GM18867 (cell line): Measurements from ENCODE around the gene ARHGEF10L.

Experiments used
- ATAC-seq: cut with Tn5 transposase; IDR thresholded peaks from one replicate; pipeline ENCODE4 v1.9.1; 2021; ENCODE audit warnings: mild to moderate bottlenecking, moderate library complexity; ENCODE audit not compliant: unreplicated experiment

The ARHGEF10L gene

DNA sequence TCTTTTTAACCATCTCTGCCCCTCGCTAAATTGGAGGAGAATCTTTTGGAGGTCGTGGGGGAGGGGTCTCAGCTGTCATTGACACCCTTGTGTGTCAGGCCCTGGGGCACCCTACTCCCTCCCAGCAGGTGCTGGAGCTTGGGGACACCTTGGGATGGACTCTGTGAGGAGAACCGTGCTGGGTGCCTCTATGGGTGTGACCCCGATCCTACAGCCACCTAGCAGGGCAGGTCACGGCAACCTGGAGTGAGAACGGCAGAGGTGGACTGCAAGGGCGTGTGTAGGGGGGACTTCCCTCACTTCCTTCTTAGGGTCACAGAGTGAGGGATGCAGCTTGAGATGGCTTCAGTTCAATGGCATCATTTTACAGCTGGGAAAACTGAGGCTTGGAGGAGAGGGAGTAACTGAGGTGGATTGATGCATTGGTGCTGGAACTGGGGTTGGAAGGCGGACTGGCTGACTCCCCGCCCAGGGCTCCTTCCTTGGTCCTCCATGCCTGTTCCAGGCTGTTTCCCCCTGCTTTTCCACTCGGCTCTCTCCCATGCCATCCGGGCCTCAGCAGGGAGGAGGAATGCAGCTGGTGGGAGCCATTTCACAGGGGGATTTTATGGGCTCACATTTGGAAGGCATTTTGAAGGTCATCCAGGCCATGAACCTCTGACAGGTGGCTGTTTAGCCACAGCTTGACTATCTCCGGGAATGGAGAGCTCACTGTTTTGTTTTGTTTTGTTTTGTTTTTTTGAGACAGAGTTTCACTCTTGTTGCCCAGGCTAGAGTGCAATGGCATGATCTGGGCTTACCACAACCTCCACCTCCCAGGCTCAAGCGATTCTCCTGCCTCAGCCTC lies 18.8 kb upstream of the ARHGEF10L start:
- no peak for ATAC-seq

DNA sequence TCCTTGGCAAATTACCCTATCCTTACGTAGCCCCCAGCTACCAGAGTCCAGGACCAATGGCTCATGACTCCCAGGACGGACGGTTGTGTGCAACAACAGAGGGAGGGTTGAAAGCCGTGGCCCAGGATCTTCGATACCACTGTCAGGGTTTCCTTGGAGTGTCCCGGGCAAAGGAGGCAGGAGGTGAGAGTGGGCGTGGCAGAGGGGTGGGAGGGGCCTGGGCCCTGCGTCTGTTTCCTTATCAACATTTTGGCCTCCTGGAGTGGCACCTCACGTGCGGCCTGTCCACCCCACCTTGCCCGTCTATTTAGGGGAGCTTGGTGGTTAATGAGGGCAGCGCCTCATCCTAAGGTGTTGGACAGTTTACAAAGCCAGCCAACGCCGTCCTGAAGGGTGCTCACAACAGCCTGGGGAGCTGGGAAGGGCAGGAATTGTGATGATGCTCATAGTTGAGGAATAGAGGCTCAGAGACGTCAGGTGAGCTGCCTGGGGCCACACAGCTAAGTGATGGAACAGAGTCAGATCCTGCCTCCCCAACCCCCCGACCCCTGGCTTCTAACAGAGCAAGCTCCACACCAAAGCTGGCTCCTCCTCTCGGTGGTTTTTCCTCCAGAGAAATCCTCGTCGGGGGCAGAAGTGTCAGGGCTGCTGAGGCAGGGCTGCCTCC lies 17.4 kb upstream of the ARHGEF10L start:
- no peak for ATAC-seq

DNA sequence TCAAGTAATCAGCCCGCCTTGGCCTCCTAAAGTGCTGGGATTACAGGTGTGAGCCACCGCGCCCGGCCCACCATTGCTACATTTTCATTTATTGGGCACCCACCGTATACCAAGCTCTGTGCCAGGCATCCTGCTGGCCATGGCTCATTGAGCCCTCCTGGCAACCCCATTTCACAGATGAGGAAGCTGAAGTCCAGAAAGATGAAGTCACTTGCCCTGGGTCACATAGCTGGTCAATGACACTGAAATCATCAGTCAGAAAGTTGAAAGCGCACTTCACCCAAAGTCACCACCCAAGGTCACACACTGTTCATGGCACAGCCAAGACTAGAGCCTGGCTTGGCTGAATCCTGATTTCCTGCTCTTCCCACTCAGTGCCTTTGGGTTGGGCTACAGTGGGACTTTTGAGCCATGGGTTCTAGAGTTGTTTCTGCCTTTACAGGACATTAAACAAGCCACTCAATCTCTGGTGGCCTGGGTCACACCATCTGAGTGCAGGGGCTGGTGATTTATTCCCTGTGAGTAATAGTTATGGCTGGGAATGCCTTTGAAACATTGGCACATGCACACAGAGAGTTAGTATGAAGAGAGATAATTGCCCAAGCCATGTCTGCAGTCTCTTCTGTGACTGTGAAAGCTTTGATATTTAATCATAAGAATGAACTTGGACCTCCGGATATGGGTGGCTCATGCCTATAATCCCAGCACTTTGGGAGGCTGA lies 16.0 kb upstream of the ARHGEF10L start:
- no peak for ATAC-seq

DNA sequence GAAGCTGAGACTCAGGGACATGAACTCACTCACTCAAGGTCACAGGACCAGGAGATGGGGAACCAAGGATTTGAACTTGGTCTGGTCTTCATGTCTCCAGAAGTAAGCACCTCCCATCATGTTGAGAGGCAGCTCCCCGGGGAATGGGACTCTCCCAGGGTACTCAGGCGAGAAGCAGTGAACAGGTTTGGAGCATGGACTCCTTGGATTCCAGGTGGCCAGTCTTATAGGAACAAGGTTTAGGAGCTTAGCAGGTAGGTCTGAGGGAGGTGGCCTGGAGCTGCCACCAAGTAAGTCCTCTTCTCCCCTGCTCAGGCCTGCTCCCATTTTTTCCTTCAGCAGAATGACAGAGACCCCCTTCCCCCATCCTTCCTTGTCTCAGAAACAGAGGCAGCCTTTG lies 14.9 kb upstream of the ARHGEF10L start:
- no peak for ATAC-seq

DNA sequence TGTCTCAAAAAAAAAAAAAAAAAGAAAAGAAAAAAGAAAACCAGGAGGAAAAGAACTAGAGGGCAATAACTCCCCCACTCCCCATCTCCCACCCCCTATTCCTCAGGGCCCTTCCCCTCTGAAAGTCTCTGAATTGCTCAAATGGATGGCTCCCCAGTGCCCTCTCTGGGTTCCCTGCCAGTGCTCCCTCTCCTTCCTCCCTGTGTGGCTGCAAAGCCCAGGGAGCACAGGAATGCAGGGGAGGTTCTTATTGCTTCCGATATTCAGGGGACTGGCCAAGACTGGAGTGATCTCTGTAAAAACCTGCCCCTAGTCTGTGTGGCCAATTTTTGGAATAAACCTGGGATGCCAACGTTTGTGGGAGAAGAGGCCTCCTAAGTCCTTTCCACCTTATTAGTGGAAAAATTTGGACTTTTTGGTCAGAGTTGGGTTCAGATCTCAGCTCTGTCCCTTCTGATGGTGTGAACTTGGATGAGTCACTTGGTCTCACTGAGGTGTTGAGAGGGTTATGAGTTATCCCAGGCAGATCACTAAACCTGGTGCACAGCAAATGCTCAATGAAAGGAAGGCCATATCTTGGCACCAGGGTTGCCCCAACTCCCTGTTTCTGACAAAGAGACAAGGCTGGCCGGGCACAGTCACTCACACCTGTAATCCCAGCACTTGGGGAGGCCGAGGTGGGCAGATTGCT lies 13.4 kb upstream of the ARHGEF10L start:
- ATAC-seq: no peak

DNA sequence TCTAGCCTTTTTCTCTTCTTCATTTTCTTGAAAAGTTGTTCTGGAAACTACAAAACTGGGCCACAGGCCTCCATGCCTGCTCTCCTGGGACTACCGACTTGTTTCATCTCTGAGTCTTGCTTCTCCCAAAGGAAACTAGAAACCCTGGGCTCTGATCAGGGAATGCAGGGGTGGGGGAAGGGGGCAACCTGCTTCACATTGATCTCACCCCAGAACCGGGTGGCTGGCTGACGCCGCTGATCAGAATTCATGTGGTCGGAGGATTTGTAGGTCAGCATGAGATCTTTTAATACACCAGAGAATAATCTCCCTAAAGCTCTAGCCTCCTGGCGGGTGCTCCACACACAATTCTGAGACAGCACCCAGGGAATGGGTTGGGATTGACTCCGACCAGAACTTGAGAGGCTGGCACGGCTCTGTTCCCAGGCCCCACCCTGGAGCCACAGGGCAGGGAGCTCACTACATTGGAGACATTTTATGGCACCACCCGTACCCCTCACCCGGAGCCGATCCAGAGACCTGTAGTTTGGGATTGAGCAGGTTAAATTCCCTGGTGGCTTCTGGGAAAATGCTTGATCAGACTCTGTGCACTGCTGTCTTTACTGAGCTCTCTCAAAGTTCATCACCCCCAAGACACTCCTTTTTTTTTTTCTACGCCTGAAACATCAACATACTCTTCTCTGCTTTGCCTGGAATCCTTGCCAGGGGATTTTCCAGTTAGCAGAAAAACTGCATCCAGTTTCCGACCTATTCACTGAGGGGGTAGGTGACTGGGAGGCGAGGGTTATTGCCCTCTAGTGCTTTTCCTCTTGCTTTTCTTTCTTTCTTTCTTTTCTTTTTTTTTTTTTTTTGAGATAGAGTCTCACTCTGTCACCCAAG lies 12.2 kb upstream of the ARHGEF10L start:
- no peak for ATAC-seq

DNA sequence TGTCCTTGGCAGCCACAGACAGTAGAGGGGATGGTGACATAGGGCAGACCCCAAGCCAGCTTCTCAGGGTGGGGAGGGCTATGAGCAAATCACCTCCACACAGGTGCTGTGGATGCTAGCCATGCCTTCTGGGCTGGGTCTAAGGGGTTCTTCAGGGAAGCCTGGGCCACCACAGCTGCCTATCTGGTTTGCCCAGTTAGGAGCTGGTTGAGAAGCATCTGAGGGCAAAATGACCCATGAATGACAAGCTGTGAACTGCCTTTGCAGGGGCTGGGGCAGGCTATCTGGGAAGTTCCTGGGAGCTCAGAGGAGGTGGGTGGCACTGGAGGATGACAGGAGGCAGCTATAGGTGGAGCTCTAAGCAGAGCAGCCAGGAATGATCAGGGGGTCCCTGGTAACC lies 10.1 kb upstream of the ARHGEF10L start:
- no peak for ATAC-seq

DNA sequence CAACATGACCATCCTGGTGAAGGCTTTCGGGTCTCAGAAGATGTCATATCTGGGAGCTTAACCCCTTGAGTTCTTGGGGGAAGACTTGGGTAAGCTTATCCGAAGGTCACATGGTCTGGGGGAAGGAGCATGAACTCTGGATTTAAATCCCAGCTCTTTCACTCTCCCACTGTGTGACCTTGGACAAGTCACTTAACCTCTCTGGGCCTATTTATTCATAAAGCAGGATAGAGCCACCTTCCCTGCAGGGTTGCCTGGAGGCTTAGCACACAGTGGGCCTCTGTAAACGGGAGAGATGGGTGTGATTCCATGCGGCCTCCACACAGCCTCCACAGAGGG lies 8.2 kb upstream of the ARHGEF10L start:
- ATAC-seq: no peak

DNA sequence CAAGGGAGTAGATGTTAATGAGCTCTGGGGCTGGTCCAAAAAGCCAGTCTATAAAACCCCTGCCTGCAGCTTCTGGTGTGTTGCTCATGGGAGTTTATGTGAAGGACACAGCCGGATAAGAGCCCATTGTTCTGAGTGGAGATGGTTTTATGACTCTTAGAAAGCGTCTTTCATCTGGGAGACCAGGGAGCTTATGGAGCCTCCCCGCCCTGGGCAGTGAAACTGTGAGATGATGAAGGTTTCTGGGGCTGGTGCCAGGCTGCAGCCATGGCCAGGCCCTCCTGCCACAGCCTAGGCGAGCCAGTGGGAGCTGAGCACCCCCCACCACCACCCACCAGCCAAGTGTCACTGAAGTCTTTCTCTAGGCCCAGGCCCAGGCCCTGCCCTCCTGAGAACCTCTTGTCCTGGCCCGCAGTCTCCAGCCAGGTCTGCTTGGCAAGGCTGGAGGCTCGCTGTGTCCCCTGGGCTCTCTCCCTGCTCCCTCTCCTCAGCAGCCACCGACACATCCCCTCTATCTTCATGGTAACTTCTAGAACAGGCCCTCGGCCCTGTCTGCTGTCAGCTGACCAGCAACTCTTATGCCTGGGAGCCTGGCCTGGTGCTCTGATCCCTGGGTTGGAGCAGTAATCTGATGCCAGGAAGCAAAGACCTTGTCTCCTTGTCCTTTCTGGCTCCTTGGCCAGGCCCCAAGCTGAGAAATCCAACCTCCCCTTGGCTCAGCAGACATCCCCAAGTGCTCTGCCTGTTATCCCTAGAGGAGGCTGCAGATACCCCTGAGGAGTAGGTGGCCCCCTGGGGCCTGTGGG lies 7.6 kb upstream of the ARHGEF10L start:
- ATAC-seq: no peak

DNA sequence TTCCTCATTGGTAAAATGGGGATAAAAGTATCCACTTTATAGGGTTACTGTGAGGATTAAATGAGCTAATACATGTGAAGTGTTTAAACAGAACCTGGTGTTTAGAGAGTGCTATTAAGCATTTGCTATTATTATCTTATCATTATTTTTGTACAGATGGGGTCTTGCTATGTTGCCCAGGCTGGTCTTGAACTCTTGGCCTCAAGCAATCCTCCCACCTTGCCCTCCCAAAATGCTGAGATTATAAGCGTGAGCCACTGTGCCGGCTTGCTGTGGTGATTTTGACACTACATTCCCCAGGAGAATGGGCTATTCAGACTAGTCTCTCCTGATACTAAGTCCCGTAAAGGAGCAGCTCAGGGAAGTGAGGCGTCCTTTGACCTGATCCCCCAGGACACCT lies 6.3 kb upstream of the ARHGEF10L start:
- no peak for ATAC-seq

DNA sequence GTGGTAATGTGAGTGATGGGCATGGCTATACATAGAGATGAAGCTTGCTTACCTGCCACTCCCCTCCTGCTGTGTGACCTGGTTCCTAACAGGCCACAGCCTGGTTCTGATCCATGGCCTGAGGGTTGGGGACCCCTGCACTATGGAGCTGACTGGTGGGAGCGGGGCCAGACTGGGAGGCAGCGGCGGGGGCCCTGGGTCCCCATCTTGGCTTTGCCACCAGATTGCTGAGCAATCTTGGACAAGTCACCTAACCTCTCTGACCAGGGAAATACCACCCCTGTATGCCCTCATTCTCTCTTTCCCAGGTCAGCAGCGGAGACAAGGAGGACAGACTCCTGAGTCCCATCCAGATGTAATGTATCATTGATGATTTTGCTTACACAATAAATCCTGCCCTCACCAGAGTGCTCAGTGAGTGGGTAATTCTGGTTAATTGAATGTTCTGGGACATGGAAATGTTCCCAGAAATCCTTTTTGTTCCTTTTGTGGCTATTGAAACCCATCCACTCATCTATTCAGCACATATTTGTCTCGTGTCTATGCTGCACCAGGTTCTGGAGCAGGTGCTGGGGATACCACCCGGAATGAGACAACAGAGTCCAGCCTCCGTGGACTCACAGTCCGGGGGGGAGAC lies 4.1 kb upstream of the ARHGEF10L start:
- no peak for ATAC-seq

DNA sequence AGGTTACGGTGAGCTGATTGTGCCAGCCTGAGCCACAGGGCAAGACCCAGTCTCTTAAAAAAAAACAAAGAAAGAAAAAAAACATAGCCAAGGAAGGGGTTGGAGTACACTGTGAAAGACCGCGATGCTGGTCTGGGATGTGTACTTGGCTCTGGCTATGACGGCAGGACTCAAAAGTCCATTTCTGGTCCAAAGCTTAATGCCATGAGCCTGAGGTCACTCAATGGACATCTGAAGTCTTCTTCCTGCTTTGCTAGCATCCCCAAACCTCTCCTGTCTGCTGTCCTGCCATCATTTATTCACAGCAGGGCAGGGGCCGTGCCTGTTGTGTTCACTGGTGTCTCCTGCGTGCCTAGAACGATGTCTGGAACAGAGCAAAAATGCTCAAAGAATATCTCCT lies 1.5 kb upstream of the ARHGEF10L start:
- no peak for ATAC-seq

DNA sequence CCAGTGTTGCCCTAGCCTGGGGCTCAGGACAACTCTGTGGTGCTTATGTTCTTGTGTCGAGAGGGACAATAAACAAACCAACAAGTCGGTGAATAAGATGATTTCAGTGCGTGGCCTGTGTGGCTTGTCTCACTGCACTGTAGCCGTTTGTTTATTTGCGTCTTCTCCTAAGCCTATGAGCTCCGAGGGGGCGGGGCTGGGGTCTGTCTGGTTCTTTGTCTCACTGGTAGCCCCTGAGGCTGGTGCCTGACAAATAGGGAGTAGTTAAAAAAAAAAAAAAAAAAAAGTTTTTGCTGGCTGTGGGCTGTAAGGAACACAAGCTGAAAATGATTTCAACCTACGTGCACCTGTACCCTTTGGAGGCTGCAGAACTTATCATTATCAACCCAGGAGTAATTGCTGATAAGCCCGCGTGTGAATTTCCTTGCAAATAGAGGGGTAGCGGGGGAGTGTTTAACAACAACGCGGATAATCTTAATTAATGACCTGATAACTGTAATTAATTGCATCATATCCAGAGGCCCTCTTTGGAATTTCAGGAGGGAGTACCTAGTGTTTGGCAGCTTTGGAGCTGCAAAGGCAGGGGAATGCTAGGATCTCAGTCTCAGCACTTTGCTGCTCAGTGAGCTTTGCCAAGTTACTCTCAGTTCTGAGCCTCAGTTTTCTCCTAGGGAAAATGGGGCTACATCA lies 925 bp upstream of the ARHGEF10L start:
- ATAC-seq: no peak

DNA sequence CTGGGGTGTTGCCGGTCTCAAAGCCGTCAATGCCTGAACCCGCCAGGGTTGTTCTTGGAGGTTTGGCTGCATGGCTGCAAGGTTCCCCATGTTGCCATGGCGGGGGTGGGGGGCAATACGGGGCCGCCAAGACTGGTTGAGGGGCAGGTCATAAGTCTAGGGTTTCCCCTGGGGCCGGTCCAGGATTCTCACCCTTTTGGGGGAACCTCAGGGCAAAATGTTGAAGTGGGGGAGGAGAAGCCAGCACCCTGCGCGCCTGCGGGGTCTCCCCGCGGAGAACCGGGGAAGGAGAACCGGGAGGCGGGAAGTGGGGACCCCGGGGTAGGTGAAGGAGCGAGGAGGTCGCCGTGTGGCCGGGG lies 401 bp upstream of the ARHGEF10L start:
- ATAC-seq: no peak

DNA sequence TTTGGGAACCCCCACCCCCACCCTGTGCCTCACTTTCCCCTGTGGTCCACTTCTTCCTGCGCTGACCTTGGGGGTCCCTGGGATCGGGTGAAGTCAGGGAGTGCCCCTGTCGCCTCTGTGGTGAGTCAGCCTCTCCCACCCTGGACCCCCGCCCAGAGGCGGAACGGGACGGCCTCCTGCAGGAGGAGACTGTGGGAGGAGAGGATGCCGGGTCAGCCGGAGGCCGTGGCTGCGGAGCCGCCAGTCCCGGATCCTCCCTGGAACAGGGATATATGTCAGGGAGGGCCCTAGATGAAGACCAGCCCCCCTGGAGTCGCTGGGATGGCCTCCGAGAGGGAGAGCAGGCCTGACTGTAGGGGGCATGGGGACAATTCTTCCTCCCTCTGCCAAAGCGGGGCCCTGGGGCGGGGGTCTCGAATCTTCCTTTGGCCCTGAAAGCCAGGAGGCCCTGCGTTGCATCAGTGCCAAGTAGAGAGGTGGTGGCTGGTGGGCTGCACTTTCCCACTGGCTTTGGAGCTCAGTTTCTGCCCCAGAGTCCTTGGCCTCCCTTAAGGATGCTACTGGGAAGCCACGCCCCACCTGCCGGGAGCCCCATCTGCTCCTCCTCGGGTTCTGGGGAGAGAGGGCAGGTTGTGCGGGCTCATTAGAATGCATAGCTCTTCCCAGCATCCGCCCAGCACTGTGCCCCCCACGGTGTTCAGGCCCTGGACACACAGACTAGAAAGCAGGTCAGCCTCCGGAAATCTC lies 930 bp downstream of the ARHGEF10L start:
- ATAC-seq: no peak

DNA sequence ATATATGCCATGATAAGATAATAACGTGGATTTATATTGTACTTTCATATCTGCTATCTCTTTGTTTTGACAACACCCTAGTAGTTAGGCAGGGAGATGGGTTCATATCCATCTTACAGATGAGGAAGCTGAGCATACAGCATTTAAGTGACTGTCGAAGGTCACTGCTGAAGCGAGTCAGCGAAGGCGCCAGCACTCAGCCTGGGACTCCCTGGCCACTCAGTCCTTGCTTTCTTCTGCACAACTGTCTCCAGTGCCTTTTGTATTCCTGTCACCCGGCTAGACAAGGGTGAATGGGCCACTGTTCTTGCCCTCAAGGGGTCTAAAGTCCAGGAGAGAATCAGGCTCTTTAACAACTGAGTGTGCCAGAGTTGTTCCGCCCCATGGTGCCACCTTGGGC lies 3.1 kb downstream of the ARHGEF10L start:
- no peak for ATAC-seq

DNA sequence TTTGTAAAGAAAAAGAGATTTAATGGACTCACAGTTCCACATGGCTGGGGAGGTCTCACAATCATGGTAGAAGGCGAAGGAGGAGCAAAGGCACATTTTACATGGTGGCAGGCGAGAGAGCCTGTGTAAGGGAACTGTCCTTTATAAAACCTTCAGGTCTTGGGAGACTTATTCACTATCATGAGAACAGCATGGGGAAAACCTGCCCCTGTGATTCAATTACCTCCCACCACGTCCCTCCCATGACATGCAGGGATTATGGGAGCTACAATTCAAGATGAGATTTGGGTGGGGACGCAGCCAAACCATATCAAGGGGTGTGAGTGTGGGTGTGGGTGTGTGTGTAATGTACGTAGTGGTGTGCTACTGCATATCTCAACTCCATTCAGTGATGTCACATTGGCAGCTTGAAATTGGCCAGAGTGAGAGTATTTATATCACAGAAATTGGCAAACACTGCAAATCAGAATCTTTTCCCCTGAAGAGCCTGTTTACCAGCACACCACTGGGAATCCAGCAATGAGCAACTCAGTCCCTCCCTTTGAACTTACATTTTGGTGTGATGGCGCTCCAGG lies 5.4 kb downstream of the ARHGEF10L start:
- no peak for ATAC-seq

DNA sequence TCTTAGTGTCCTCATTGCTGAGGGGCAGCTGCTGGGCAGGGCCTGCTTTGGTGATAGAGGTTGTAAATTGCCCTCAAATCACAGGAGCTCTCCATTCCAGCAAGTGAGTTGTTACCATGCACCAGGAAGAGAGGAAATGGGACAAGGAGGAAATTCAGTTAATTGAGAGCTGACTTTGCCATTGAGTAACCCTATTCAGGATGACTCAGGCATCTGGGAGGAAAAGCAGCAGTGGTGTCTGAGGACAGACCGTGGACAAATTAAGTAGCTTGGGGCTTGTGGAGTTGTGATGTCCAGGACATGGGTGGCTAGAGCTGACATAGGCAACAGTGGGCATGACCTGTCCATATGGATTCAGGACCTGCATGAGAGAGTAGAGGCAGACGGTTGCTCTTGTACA lies 5.9 kb downstream of the ARHGEF10L start:
- ATAC-seq: no peak
